Left renal pelvis (tissue), 4 donors: ENCODE measurements around the gene MAD1L1. TPM values are rescaled to one million over a fixed set of nuclear protein-coding genes. Genes with fewer than 3 reads are reported as not detected.
A peak's percentile ranks its signal among the peaks of the same experiment; 100 is the strongest.
"Not testable (repeated sequence)": the region's sequence is repeated elsewhere in the genome, so short reads cannot be mapped to it uniquely, and the experiment has no call there.

Experiments
- DNase-seq, 4 donors: peaks; one replicate each; pipeline ENCODE4 v3.0.0-alpha.2; 2013; ENCODE audit warnings: low read depth in 4 of 4, low spot score in 3 of 4
- polyA plus RNA-seq, 4 donors: library from polyadenylated mRNA; unstranded; fragments of 120-200 nt; gene quantifications; one replicate each; pipeline ENCODE4 v1.2.1, GENCODE V29; 2013; ENCODE audit not compliant: insufficient read length in 4 of 4

MAD1L1 gene
- polyA plus RNA-seq, result 10 to 100 TPM; 18.9 to 24.5 (median 21.3) TPM

- DNase-seq, result peak; percentile 70 to 84 (median 82)
Measured at GRCh38 chr7:2232766-2233520, at the start of gene MAD1L1. MAD1L1 (minus strand) TSS chr7:2232945; CDS start chr7:2230133, 2,812 bp downstream.

GRCh38 chr7:2282185-2282751 lies 49.5 kb upstream of the MAD1L1 start:
- DNase-seq, result peak in 2 of 4 donors; percentile 44 to 51

GRCh38 chr7:2281541-2281940 lies 48.8 kb upstream of the MAD1L1 start:
- DNase-seq, result no peak

GRCh38 chr7:2280424-2280823 lies 47.7 kb upstream of the MAD1L1 start:
- no peak for DNase-seq

GRCh38 chr7:2279896-2280295 lies 47.2 kb upstream of the MAD1L1 start:
- DNase-seq, result no peak

- no peak for DNase-seq
Measured at GRCh38 chr7:2278026-2278425, 45.3 kb upstream of the MAD1L1 start.

- no peak for DNase-seq
Measured at GRCh38 chr7:2276107-2276506, 43.4 kb upstream of the MAD1L1 start.

GRCh38 chr7:2275101-2275500 lies 42.4 kb upstream of the MAD1L1 start:
- DNase-seq, result no peak

GRCh38 chr7:2274666-2275065 lies 41.9 kb upstream of the MAD1L1 start:
- DNase-seq, result no peak

- no peak for DNase-seq
Measured at GRCh38 chr7:2273866-2274265, 41.1 kb upstream of the MAD1L1 start.

GRCh38 chr7:2272031-2272430 lies 39.3 kb upstream of the MAD1L1 start:
- DNase-seq, result no peak

GRCh38 chr7:2271273-2272026 lies 38.7 kb upstream of the MAD1L1 start:
- no peak for DNase-seq

GRCh38 chr7:2270495-2270894 lies 37.8 kb upstream of the MAD1L1 start:
- no peak for DNase-seq

- DNase-seq, result no peak
Measured at GRCh38 chr7:2269991-2270460, 37.3 kb upstream of the MAD1L1 start.

GRCh38 chr7:2269089-2269990 lies 36.6 kb upstream of the MAD1L1 start:
- not testable (repeated sequence) for DNase-seq

- no peak for DNase-seq
Measured at GRCh38 chr7:2266911-2267310, 34.2 kb upstream of the MAD1L1 start.

GRCh38 chr7:2264158-2264557 lies 31.4 kb upstream of the MAD1L1 start:
- no peak for DNase-seq

- DNase-seq, result no peak
Measured at GRCh38 chr7:2263176-2263575, 30.4 kb upstream of the MAD1L1 start.

- DNase-seq, result no peak
Measured at GRCh38 chr7:2261611-2262010, 28.9 kb upstream of the MAD1L1 start.

- no peak for DNase-seq
Measured at GRCh38 chr7:2260820-2261219, 28.1 kb upstream of the MAD1L1 start.
